HG03103 (cell line): ENCODE measurements around the gene TMEM18.
"Not testable (repeated sequence)": the region's sequence is repeated elsewhere in the genome, so short reads cannot be mapped to it uniquely, and the experiment has no call there.

Source experiments
- ATAC-seq: cut with Tn5 transposase; IDR thresholded peaks from one replicate; pipeline ENCODE4 v1.9.1; 2021; ENCODE audit warnings: low read depth; ENCODE audit not compliant: unreplicated experiment

The TMEM18 gene

DNA sequence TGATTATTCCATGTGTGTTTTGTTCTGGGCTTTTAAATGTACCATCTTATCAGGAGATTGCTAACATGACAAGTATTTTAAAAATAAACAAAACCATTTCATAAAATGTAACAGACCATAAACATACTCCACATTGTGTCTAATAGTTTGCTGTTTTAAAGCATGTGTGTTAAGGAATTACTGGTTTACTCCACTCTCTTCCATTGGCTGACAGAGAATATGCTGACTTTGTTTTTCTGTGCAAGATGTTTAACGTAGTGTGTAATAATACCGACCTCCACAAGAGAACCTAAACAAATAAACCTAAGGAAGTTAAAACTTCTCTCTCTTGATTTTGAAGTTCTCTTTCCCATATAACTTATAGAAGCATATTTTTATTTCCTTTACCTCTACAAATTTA is 17.0 kb upstream of the TMEM18 start:
- no peak for ATAC-seq

DNA sequence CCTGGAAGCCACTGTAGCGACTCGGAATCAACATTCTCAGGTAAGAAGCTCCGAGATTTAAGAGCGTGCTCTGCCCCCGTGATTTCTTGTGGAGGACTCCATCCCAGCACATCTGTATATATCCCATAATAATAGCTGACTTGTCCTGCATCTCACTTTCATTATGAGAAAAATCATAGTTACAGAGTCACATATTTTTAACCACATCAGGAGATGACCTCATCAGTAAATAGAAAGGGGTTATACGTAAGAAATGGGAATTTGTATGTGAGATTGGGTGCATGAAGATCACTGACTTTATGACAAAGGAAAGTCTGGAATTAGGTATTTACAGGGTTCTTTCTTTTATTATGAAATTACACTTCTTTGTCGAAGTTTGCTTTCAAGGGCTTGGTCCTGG is 16.4 kb upstream of the TMEM18 start:
- ATAC-seq: no peak

GRCh38 chr2:692767-693166 is 15.6 kb upstream of the TMEM18 start:
- ATAC-seq: no peak

DNA sequence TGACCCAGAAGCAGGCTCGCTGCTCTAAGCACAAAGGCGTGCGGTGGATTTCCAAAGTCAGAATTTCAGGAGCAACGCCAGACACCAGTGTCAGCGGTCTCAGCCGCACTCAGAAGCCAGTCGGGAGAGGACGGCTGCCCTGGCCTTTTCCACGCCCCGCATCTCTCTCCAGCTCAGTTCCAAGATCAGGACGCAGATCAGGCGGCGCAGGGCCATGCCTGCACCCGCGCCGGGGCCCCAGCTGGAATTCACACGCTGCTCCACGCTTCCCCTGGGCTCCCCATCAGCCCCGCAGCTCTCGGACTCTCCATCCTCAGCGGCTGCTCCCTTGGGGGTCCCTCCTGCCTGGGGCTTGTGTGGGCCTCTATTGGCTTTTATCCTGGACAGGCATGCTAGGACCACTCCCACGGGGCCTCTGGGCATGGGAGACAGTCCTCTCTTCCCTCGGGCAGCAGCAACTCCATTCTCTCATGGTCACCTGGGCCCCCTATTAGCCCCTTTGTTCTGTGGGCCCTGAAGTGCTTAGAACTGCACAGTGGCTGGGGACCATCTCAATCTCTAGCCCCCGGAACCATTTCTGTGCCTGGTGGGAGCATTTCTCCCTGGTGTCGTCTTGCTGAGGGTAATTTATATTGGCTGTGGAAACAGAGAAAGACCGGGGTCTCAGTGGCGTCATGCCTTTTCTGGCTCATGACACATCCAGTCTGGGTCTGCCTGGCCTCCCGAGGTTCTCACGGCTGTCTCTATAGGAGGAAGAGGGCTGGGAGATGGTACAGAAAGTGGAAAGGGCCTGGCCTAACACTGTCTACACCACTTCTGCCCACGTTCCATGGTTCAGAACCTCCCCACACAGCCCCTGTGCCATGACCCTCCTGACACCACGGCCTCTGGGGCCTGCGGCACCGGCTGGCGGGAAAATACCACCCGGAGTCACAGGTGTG is 14.9 kb upstream of the TMEM18 start:
- ATAC-seq: no peak

- no peak for ATAC-seq
These were observed 13.6 kb upstream of the TMEM18 start for GRCh38 chr2:690799-691198.

GRCh38 chr2:689877-690510 is 12.8 kb upstream of the TMEM18 start:
- ATAC-seq: no peak

DNA sequence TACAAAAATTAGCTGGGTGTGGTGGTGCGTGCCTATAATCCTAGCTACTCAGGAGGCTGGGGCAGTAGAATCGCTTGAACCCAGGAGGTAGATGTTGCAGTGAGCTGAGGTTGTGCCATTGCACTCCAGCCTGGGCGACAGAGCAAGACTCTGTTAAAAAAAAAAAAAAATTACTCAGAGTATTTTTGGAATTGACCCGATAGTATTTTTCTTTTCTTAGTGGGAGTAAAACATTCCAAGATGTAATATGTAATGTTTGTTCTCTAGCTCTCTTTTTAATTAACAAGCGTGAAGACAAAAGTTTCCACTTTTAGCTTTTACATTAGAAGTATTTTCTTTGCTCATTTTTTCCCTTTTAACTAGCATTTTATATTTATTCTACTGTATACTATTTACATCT is 12.0 kb upstream of the TMEM18 start:
- ATAC-seq: no peak

DNA sequence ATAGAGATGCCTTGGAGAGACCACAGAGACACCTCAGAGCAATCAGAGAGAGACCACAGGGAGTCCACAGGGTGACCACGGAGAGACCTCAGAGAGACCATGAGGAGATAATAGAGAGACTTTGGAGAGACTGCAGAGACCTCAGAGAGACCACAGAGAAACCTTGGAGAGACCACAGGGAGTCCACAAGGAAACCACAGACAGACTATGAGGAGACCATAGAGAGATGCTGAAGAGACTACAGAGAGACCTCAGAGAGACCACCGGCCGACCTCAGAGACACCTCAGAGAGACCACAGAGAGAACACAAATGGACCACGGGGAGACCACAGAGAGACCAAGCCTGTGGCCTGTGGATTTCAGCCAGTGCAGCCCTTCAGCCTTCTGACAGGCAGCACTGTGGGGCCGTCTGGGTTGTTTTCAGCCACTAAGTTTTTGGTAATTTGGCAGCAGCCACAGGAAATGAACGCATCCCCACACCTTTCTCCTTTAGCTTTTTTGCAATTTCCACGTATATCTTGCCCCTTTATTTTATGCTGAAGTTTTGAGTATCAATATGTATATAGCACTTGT is 11.4 kb upstream of the TMEM18 start:
- ATAC-seq: no peak

GRCh38 chr2:685421-685820 is 8.2 kb upstream of the TMEM18 start:
- no peak for ATAC-seq

DNA sequence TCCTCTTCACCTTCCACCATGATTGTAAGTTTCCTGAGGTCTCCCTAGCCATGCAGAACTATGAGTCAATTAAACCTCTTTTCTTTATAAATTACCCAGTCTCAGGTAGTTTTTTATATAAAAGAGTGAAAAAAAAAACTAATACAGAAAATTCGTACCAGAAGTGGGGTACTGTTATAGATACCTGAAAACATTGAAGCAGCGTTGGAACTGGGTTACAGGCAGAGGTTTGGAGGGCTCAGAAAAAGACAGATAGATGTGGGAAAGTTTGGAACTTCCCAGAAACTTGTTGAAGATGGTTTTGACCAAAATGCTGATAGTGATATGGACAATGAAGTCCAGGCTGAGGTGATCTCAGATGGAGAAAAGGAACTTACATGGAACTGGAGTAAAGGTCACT is 7.7 kb upstream of the TMEM18 start:
- not testable (repeated sequence) for ATAC-seq

DNA sequence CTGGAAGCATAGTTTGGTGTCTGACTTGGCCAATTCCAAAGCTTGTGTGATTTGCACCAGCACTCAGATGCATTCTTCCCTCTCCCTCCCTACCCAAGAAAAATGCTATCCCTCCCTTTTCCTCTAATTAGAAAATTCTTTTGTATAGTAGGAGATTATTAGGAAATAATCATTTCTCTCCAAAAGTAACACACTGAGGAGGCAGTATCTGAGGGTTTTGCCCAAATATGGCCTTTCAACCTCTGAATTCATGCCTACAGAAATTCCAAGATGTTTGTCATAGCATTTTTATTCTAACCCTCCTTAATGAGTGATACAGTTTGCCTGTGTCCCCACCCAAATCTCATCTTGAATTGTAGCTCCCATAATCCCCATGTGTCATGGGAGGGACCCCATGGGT is 5.0 kb upstream of the TMEM18 start:
- ATAC-seq: no peak

DNA sequence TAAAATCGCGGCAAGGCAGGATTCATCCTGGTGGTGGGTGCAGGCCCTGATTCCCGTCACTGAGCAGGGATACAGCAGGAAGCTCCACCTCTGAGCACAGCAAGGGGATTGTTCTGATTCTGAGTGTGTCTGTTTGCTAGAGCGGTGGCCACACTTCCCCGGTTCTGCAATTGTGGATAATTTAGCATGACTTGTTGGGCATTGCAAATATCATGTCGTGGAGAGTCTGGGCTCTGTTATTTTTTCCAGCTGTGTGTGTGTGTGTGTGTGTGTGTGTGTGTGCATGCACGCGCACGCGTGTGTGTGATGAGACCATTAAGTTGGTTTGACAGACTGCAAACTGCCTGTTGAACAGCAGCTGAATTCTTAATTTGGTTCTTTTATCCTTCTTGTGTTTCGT is 4.1 kb upstream of the TMEM18 start:
- no peak for ATAC-seq

GRCh38 chr2:680496-680895 is 3.3 kb upstream of the TMEM18 start:
- no peak for ATAC-seq

GRCh38 chr2:678964-679363 is 1.8 kb upstream of the TMEM18 start:
- no peak for ATAC-seq

GRCh38 chr2:677959-678550 is 849 bp upstream of the TMEM18 start:
- no peak for ATAC-seq

DNA sequence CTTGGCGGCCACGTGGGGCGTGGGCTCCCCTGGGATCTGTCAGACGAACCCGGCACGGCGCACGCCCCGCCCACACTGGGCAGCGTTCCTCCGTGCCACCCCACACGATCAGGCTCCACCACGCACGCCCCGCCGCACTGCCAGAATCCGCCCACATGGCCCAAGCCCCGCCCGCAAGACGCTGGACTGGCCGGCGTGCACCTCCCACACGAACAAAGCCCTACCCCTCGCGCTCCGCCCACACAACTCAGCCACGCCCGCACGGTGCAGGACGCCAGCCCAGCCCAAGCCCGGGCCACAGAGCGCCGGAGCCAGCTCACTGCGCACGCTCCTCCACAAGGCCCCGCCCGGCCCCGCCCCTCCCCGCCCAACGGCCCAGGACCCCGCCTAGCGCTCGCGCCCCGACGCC is 555 bp downstream of the TMEM18 start:
- ATAC-seq: peak; percentile 73

DNA sequence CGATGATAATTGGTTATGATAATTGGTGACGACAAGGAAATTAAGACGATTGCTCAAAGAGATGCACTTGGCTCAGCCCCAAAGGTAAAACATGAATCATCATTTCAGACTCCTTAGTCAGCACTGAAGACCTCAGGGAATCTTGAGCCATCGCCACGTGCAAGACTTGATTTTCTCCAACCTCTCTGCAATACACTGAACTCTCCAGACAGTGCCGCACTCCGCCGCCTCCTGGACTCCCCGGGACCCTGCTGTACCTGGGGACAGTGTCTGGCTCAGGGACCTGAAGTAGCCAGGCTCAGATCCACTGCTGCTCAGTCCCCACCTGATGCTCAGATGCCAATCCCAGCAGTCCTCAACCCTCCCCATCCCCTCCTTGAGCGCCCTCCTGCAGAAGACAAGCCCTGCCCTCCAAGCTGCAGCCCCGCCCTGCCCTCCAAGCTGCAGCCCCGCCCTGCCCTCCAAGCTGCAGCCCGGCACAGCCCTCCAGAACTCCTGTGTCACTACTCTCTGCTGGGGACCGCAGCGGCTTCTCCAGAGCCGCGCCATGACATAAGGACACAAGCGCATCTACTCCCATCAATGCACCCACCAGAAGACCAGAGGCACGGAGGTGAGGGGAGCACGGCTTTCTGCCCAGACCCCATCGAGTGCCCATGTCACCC is 1.1 kb downstream of the TMEM18 start:
- peak; percentile 19 for ATAC-seq

DNA sequence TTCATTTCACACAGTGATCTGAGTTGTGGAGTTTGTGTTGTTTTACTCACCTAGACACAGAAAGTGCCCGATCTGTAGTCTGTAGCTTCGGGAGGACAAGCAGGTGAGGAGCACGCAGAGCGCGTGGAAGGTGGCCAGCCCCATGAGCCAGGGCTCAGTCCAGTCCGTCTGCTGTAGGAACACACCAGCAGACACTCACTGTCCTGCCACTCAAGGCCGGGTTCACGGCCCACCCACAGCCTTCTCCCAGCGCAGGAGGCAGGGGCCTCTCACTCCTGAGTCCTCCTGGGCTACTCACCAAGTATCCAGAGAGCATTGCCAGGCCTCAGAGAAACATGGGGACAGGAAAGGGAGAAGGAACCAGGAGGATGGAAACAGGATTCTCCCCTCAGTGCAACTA is 1.7 kb downstream of the TMEM18 start:
- no peak for ATAC-seq

- ATAC-seq: no peak
These were observed 2.2 kb downstream of the TMEM18 start for GRCh38 chr2:675051-675450.

DNA sequence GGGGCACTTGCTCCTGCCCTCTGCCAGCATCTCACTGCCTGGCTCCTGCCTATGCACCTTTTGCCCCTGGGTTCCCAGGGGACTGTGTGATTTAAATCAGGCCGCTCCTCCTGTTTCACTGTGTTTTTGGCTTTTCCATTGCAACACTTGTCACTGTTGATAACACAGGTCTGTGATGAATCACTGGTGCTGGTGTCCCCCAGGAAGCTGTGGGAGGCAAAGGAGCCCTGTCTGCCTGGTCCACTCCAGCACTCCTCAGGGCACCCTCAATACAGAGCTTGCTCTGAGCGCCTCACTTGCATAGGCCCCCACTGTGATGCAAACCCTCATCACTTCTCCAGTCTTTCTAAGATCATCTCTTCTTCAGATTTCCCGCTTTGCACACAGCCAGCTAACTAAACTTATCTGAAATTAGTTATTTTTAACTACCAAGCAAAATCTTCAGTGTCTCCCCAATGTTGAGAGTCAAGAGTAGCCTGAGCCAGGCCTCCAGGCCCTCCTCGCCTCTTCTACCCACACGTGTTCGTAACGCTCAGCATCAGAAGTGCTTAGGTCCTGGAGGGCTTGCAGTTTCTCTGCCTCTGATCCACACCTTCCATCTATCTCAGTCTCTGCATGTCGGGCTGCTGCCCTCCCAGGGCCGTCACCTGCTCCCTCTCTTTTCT is 2.8 kb downstream of the TMEM18 start:
- no peak for ATAC-seq
